ENCODE results near the gene FHDC1.
A peak's percentile ranks its signal among the peaks of the same experiment; 100 is the strongest.
"Not testable (repeated sequence)": the region's sequence is repeated elsewhere in the genome, so short reads cannot be mapped to it uniquely, and the experiment has no call there.

Gene FHDC1

GRCh38 chr4:152935631-152936445 lies at the start of gene FHDC1:
Gene FHDC1 (plus strand): TSS chr4:152936323. CDS start chr4:152943058, 6,735 bp downstream.
- peak; percentile 2 for DNase-seq

- no peak for DNase-seq
Measured at GRCh38 chr4:152887981-152888380, 48.1 kb upstream of the FHDC1 start.

- no peak for DNase-seq
Measured at GRCh38 chr4:152892974-152893373, 43.1 kb upstream of the FHDC1 start.

- DNase-seq: no peak
Measured at GRCh38 chr4:152894673-152895072, 41.5 kb upstream of the FHDC1 start.

- no peak for DNase-seq
Measured at GRCh38 chr4:152896811-152897210, 39.3 kb upstream of the FHDC1 start.

GRCh38 chr4:152898133-152898532 lies 38.0 kb upstream of the FHDC1 start:
- not testable (repeated sequence) for DNase-seq

GRCh38 chr4:152898606-152899005 lies 37.5 kb upstream of the FHDC1 start:
- DNase-seq: no peak

GRCh38 chr4:152900395-152900794 lies 35.7 kb upstream of the FHDC1 start:
- no peak for DNase-seq

GRCh38 chr4:152901205-152901604 lies 34.9 kb upstream of the FHDC1 start:
- no peak for DNase-seq

- DNase-seq: no peak
Measured at GRCh38 chr4:152903658-152904057, 32.5 kb upstream of the FHDC1 start.

- no peak for DNase-seq
Measured at GRCh38 chr4:152909901-152910300, 26.2 kb upstream of the FHDC1 start.

GRCh38 chr4:152910521-152910920 lies 25.6 kb upstream of the FHDC1 start:
- no peak for DNase-seq

- no peak for DNase-seq
Measured at GRCh38 chr4:152917543-152918395, 18.4 kb upstream of the FHDC1 start.

- DNase-seq: no peak
Measured at GRCh38 chr4:152919826-152920225, 16.3 kb upstream of the FHDC1 start.

GRCh38 chr4:152920768-152921167 lies 15.4 kb upstream of the FHDC1 start:
- no peak for DNase-seq

GRCh38 chr4:152921284-152921683 lies 14.8 kb upstream of the FHDC1 start:
- DNase-seq: no peak

GRCh38 chr4:152925851-152926250 lies 10.3 kb upstream of the FHDC1 start:
- DNase-seq: no peak

GRCh38 chr4:152926959-152927358 lies 9.2 kb upstream of the FHDC1 start:
- DNase-seq: no peak

GRCh38 chr4:152927737-152928136 lies 8.4 kb upstream of the FHDC1 start:
- no peak for DNase-seq

GRCh38 chr4:152928286-152928685 lies 7.8 kb upstream of the FHDC1 start:
- no peak for DNase-seq

GRCh38 chr4:152929888-152930287 lies 6.2 kb upstream of the FHDC1 start:
- no peak for DNase-seq

- DNase-seq: peak in 1 of 2 donors; percentile 5
Measured at GRCh38 chr4:152935143-152935542, 980 bp upstream of the FHDC1 start.

GRCh38 chr4:152936446-152937335 lies 568 bp downstream of the FHDC1 start:
- peak; percentile 10 to 11 for DNase-seq
